ENCODE measurements around the gene IFITM10. TPM values are rescaled to one million over a fixed set of nuclear protein-coding genes. Genes with fewer than 3 reads are reported as not detected.
A peak's percentile ranks its signal among the peaks of the same experiment; 100 is the strongest.
"Not testable (repeated sequence)": the region's sequence is repeated elsewhere in the genome, so short reads cannot be mapped to it uniquely, and the experiment has no call there.

IFITM10 gene
- total RNA-seq, 8 experiments from 2014 or later = 0.31 to 3.1 (median 0.73) TPM

DNA sequence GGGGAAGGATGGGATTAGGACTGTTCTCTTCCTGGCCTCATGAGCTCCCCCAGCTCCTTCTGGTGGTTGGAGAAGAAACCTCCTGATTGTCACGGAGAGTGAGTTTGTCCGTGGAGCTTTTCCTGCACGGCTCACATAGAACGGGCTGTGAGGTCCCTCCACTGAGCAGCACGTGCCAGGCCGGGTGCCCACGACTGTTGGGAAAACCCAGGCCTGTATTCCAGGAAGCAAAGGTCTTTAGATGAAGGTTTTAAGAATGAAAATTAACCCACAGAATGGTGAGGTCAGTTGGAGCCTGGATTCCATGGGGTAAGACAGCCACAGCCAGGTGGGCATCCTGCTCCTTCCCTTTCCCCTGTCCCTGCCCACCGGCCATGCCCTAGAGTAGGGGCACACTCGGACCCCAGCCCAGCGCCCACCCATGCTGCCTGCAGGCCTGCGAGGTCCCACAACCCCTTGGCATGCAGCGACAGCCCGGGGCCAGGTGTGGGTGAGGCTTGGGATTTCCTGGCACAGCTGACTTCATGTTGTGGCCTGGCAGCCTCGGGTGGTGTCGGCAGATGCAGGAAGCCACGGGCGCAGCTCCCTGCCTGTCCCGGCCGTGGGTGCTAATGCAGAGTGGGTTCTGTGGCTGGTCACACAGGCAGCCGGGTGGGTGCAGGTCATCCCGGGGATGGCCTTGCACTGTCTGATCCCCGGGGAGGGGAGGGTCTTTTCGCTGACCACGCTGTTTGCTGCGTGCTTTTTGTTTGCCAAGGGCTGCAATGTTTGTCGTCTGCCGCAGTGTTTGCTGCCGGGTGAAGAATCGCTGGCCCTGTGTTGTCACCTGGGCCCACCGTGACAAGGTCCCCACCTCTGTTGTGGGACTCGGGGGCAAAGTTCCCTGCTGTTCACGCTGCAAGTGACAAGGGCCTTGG, 60.9 kb downstream of the IFITM10 start:
- H3K4me1 ChIP-seq (replicated peaks in 1 of 2); H3K4me3 ChIP-seq; H3K27ac ChIP-seq: not testable (repeated sequence)
- peak in 1 of 8 experiments; percentile 6 for ATAC-seq (replicated peaks in 6 of 8)
- in situ Hi-C loops (cut with MboI; ENCODE audit: low pct_unique_long_range_greater_than_20kb in 2 of 9, low sequenced_read_pairs in 9 of 9, unreplicated experiment in 9 of 9) = loop anchor here in 3 of 9 experiments (10.0 to 25.0 kb wide), 3 partner anchors 145 to 473 kb away; partner anchors contain the start of genes SYT8 (in 2 of the 3), TNNI2 (in 2 of the 3), INS (in 1 of the 3) and TH (in 1 of the 3)
- WGBS, 10 experiments = 53 to 80% methylated on average over 1 to 3 of the region's 32 CpGs; no CpG with 5 or more reads in 8 of the 10 experiments

DNA sequence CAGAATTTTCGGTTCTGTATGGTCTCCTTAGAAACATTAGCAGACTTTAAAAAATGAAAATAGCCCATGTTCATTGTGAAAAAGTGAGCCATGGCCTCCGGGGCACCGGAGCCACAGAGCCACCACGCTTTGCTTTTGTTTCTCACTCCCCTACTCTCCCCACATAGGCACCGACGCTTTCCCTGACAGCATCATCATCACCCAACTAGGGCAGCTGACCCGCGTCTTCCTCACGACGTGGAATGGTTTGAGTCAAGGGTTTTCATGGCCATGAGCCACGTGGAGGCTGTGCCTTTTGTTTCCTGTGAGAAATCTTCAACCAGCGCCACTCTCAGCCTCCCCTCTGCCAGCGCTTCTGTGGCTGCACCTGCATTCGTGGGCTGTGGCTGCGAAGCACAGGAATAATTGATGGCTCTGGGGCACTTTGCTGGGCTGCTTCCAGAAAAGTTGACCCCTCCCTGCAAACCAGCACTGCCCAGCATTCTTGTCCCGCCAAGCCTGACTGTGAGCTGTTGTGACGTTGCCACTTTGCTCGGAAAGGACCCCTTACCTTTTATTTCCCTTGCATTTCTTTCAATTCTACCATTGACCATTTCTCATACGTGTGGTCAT, 62.0 kb downstream of the IFITM10 start:
- WGBS, 10 experiments = 0 to 86% (median 74%) methylated on average over 1 to 11 of the region's 19 CpGs; no CpG with 5 or more reads in 6 of the 10 experiments
- not testable (repeated sequence) for ATAC-seq (replicated peaks in 6 of 8)

DNA sequence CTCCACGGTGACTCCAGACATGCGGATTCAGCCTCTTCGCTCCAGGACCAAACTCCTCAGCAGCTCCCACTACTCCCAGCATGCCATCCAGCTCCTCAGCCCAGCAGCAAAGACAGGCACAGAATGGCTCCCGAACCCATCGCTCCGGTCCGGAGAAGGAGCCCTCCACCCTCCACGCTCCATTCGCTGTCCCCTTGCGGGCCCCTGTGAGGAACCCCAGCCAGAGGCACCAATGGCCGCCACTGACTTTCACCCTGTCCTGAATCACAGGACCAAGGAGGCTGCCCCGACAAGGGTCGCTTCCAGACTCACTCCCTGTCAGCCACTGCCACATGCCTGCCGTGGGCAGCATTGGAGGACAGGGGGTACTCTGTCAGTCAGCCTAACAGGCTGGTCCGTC, 64.2 kb downstream of the IFITM10 start:
- in situ Hi-C loops (cut with MboI; ENCODE audit: low pct_unique_long_range_greater_than_20kb in 2 of 9, low sequenced_read_pairs in 9 of 9, unreplicated experiment in 9 of 9) = loop anchor here in 1 of 9 experiments (25.0 kb wide), 1 partner anchor 476 kb away; the partner anchor contains the start of genes INS and TH
- H3K4me3 ChIP-seq; H3K27ac ChIP-seq; H3K4me1 ChIP-seq (replicated peaks in 1 of 2): not testable (repeated sequence)
- no CpG with 5 or more reads among the region's 15 CpGs for WGBS, 10 experiments
- ATAC-seq (replicated peaks in 6 of 8) = peak in 1 of 8 experiments; percentile 29

More for the DNA sequence above, 62.0 kb downstream of the IFITM10 start:
- H3K4me1 ChIP-seq (replicated peaks in 1 of 2); H3K4me3 ChIP-seq; H3K27ac ChIP-seq: not testable (repeated sequence)
- in situ Hi-C loops (cut with MboI; ENCODE audit: low pct_unique_long_range_greater_than_20kb in 2 of 9, low sequenced_read_pairs in 9 of 9, unreplicated experiment in 9 of 9) = loop anchor here in 1 of 9 experiments (25.0 kb wide), 1 partner anchor 474 kb away; the partner anchor contains the start of genes INS and TH

DNA sequence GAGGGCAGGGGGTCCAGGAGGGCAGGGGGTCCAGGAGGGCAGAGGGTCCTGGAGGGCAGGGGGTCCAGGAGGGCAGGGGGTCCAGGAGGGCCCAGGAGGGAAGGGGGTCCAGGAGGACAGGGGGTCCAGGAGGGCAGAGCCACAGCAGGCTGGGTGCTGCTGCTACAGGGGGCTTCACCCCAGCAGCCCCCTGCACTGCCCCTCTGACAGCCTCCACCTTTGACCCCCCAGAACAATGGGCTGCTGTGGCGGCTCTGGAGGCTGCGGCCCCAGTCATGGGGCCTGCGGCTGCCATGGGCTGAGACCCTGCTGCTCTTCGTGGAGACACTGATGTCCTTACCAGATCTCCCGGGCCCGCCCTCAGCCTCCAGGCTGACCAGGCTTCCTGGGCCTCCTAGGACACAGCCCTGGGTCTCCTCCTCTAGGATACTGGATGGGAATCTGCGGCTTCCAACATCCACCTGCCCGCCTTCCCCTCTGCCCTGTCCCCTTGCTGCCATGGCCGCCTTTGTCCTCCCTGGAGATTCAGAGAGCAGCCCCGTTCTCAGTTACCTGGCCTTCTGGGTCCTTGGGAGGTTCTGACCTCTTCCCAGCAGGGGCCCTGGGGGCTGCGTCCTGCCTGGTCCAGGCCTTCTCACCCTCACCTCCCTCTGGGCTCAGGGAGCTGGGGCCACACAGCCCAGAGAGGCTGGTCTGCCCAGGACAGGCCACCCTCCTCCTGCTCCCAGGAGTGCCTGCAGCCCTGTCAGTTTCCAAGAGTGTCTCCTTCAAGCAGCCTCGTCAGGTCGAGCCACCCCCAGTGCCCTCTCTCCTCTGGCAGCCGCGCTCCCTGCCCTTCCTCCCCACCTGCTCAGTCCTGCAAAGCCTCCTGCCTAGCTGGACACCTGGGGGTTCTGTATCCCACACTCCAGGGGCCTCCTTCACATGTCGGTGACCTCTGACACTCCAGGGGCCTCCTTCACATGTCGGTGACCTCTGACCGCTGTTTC, 65.2 kb downstream of the IFITM10 start:
- in situ Hi-C loops (cut with MboI; ENCODE audit: low pct_unique_long_range_greater_than_20kb in 2 of 9, low sequenced_read_pairs in 9 of 9, unreplicated experiment in 9 of 9) = loop anchor here in 1 of 9 experiments (25.0 kb wide), 1 partner anchor 477 kb away; the partner anchor contains the start of genes INS and TH
- H3K27ac ChIP-seq; H3K4me3 ChIP-seq; H3K4me1 ChIP-seq (replicated peaks in 1 of 2): not testable (repeated sequence)
- no CpG with 5 or more reads among the region's 18 CpGs for WGBS, 10 experiments
- ATAC-seq (replicated peaks in 6 of 8) = peak in 2 of 8 experiments; percentile 22 to 29

DNA sequence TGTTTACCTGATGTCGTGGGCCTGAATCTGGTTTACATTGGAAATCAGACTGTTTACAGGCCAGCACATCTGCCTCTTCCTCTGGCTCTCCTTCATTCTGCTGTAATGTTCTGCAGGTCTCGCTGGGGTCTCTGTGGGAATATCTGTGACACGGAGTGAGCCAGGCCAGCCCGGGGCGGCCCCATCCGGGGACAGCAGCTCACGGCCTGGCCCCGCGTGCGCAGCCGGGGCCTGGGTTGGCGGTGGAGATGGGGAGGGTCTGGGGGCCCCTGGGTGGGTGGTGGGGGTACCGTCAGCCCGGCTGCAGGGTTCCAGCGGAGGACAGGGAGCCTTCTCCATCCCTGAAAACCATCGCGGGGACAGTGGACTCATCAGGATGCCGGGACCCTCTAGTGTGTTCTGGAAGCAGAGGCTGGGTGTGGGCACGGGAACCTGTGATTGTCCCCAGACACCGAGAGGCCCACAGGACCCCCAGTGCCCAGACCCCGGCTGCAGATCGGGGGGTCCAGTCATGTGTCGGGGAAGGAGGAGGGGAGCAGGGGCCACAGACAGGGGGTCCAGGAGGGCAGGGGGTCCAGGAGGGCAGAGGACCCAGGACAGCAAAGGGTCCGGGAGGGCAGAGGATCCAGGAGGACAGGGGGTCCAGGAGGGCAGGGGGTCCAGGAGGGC, 66.4 kb downstream of the IFITM10 start:
- in situ Hi-C loops (cut with MboI; ENCODE audit: low pct_unique_long_range_greater_than_20kb in 2 of 9, low sequenced_read_pairs in 9 of 9, unreplicated experiment in 9 of 9) = loop anchor here in 1 of 9 experiments (25.0 kb wide), 1 partner anchor 478 kb away; the partner anchor contains the start of genes INS and TH
- not testable (repeated sequence) for H3K4me1 ChIP-seq (replicated peaks in 1 of 2); ATAC-seq (replicated peaks in 6 of 8); H3K4me3 ChIP-seq; H3K27ac ChIP-seq
- no CpG with 5 or more reads among the region's 24 CpGs for WGBS, 10 experiments

DNA sequence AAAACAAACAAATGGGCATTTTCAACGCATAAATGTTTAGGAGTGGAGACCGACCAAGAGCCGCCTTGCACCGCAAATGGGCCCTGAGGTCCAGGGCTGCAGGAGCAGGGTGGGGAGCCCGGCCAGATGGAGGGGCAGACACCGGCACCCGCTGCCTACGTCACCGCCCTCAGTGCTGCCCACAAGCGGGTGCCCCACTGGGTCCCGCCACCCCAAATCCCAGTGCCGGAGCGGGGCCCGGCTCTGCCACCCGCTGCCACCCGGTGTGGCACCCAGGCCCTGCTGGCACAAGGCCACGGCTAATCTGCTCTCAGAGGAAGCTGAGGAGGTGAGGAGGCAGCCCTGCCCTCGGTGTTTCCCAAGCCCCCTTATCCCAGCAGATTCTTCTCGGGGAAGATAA, 67.2 kb downstream of the IFITM10 start:
- WGBS, 10 experiments = 59 to 100% (median 84%) methylated on average over 1 to 5 of the region's 19 CpGs; no CpG with 5 or more reads in 3 of the 10 experiments
- not testable (repeated sequence) for H3K4me1 ChIP-seq (replicated peaks in 1 of 2); H3K4me3 ChIP-seq; ATAC-seq (replicated peaks in 6 of 8); H3K27ac ChIP-seq
- in situ Hi-C loops (cut with MboI; ENCODE audit: low pct_unique_long_range_greater_than_20kb in 2 of 9, low sequenced_read_pairs in 9 of 9, unreplicated experiment in 9 of 9) = loop anchor here in 1 of 9 experiments (25.0 kb wide), 1 partner anchor 479 kb away; the partner anchor contains the start of genes INS and TH

Other genes with a start within 250 kb of the IFITM10 start
- 10 to 100 TPM in 3 of 8 experiments, 1 to 10 TPM in 4, under 1 TPM in 1; 0.87 to 17.2 (median 7.9) TPM for gene DUSP8, start 178.3 kb downstream of the IFITM10 start, total RNA-seq
- 1 to 10 TPM in 5 of 8 experiments, under 1 TPM in 2, not detected in 1; 0.49 to 3.9 (median 2.6) TPM for gene KRTAP5-1, start 165.3 kb downstream of the IFITM10 start, total RNA-seq
- gene KRTAP5-2, start 152.3 kb downstream of the IFITM10 start, total RNA-seq = 1 to 10 TPM in 4 of 8 experiments, under 1 TPM in 3, not detected in 1; 0.54 to 5.2 (median 2.5) TPM
- under 1 TPM in 1 of 8 experiments, not detected in 7; 0.29 TPM for gene KRTAP5-3, start 142.1 kb downstream of the IFITM10 start, total RNA-seq
- gene KRTAP5-4, start 128.5 kb downstream of the IFITM10 start, total RNA-seq = under 1 TPM in 3 of 8 experiments, not detected in 5; 0.25 to 0.41 (median 0.33) TPM
- gene KRTAP5-5, start 120.8 kb downstream of the IFITM10 start, total RNA-seq = not detected
- not detected for gene KRTAP5-6, start 53.4 kb downstream of the IFITM10 start, total RNA-seq
- gene CTSD, start 13.3 kb upstream of the IFITM10 start, total RNA-seq = 100 to 1,000 TPM in 4 of 8 experiments, 10 to 100 TPM in 4; 59.3 to 718 (median 107) TPM
- 1 to 10 TPM in 1 of 8 experiments, under 1 TPM in 4, not detected in 3; 0.27 to 2.0 (median 0.66) TPM for gene SYT8, start 84.4 kb upstream of the IFITM10 start, total RNA-seq
- under 1 TPM in 1 of 8 experiments, not detected in 7; 0.43 TPM for gene TNNI2, start 88.4 kb upstream of the IFITM10 start, total RNA-seq
- gene LSP1, start 102.5 kb upstream of the IFITM10 start, total RNA-seq = 10 to 100 TPM in 1 of 8 experiments, 1 to 10 TPM in 3, under 1 TPM in 4; 0.05 to 12.9 (median 0.88) TPM
- 1 to 10 TPM in 1 of 8 experiments, under 1 TPM in 5, not detected in 2; 0.13 to 1.1 (median 0.25) TPM for gene PRR33, start 141.3 kb upstream of the IFITM10 start, total RNA-seq
- gene TNNT3, start 169.1 kb upstream of the IFITM10 start, total RNA-seq = 10 to 100 TPM in 2 of 8 experiments, 1 to 10 TPM in 1, under 1 TPM in 2, not detected in 3; 0.11 to 25.9 (median 3.6) TPM
- 10 to 100 TPM in 6 of 8 experiments, 1 to 10 TPM in 2; 7.1 to 91.9 (median 23.2) TPM for gene MRPL23, start 196.7 kb upstream of the IFITM10 start, total RNA-seq
- 100 to 1,000 TPM in 2 of 8 experiments, 10 to 100 TPM in 4, 1 to 10 TPM in 2; 4.3 to 583 (median 16.5) TPM for gene H19, start 247.2 kb upstream of the IFITM10 start, total RNA-seq

All from motor neuron (in vitro differentiated cells).